Measurements from ENCODE around the gene HOXA6.

HOXA6 gene

GRCh38 chr7:27169658-27170425 lies 22.3 kb upstream of the HOXA6 start:
- Histone ChIP-seq H3K4me1 (ENCODE audit: control insufficient read depth in 1 of 2, insufficient read depth in 2 of 2, low read length in 2 of 2) (peaks cover 0 to 52% of the 10 kb centered on the region in 2 donors), H3K27ac (ENCODE audit: low read length) (no peak overlapping the region), H3K9me3 (ENCODE audit: control insufficient read depth in 1 of 2, low read length in 2 of 2) (no peaks in the 10 kb centered on the region), H3K36me3 (ENCODE audit: control insufficient read depth in 1 of 2, insufficient read depth in 2 of 2, low read length in 2 of 2) (no peaks in the 10 kb centered on the region), H3K27me3 (ENCODE audit: low read depth, low read length) (peaks cover 91% of the 10 kb centered on the region), H3K4me3 (ENCODE audit: low read depth in 1 of 2, low read length in 2 of 2) (no peak overlapping the region)

GRCh38 chr7:27168265-27168947 lies 20.8 kb upstream of the HOXA6 start:
- no peaks in the 10 kb centered on the region for H3K9me3 ChIP-seq (ENCODE audit: control insufficient read depth in 1 of 2, low read length in 2 of 2)
- H3K4me3 ChIP-seq (ENCODE audit: low read depth in 1 of 2, low read length in 2 of 2): no peak overlapping the region
- H3K27me3 ChIP-seq (ENCODE audit: low read depth, low read length): peaks cover 94% of the 10 kb centered on the region
- no peak overlapping the region for H3K27ac ChIP-seq (ENCODE audit: low read length)
- peaks cover 0 to 48% of the 10 kb centered on the region in 2 donors for H3K4me1 ChIP-seq (ENCODE audit: control insufficient read depth in 1 of 2, insufficient read depth in 2 of 2, low read length in 2 of 2)
- no peaks in the 10 kb centered on the region for H3K36me3 ChIP-seq (ENCODE audit: control insufficient read depth in 1 of 2, insufficient read depth in 2 of 2, low read length in 2 of 2)

GRCh38 chr7:27167916-27168264 lies 20.3 kb upstream of the HOXA6 start:
- Histone ChIP-seq H3K36me3 (ENCODE audit: control insufficient read depth in 1 of 2, insufficient read depth in 2 of 2, low read length in 2 of 2) (no peaks in the 10 kb centered on the region), H3K4me3 (ENCODE audit: low read depth in 1 of 2, low read length in 2 of 2) (no peak overlapping the region), H3K4me1 (ENCODE audit: control insufficient read depth in 1 of 2, insufficient read depth in 2 of 2, low read length in 2 of 2) (peaks cover 0 to 43% of the 10 kb centered on the region in 2 donors), H3K27me3 (ENCODE audit: low read depth, low read length) (peaks cover 91% of the 10 kb centered on the region), H3K9me3 (ENCODE audit: control insufficient read depth in 1 of 2, low read length in 2 of 2) (no peaks in the 10 kb centered on the region), H3K27ac (ENCODE audit: low read length) (no peak overlapping the region)

GRCh38 chr7:27166531-27167505 lies 19.2 kb upstream of the HOXA6 start:
- Histone ChIP-seq H3K4me3 (ENCODE audit: low read depth in 1 of 2, low read length in 2 of 2) (no peak overlapping the region), H3K4me1 (ENCODE audit: control insufficient read depth in 1 of 2, insufficient read depth in 2 of 2, low read length in 2 of 2) (peaks cover 0 to 40% of the 10 kb centered on the region in 2 donors), H3K27ac (ENCODE audit: low read length) (no peak overlapping the region), H3K36me3 (ENCODE audit: control insufficient read depth in 1 of 2, insufficient read depth in 2 of 2, low read length in 2 of 2) (no peaks in the 10 kb centered on the region), H3K9me3 (ENCODE audit: control insufficient read depth in 1 of 2, low read length in 2 of 2) (no peaks in the 10 kb centered on the region), H3K27me3 (ENCODE audit: low read depth, low read length) (peaks cover 86% of the 10 kb centered on the region)

GRCh38 chr7:27165996-27166530 lies 18.5 kb upstream of the HOXA6 start:
- Histone ChIP-seq H3K4me3 (ENCODE audit: low read depth in 1 of 2, low read length in 2 of 2) (no peak overlapping the region), H3K27ac (ENCODE audit: low read length) (no peak overlapping the region)

GRCh38 chr7:27165089-27165995 lies 17.8 kb upstream of the HOXA6 start, which contains the start of gene HOXA9:
Gene HOXA9, minus strand, starts transcription at chr7:27165537. Its CDS starts 80 bp downstream, at chr7:27165457.
- Histone ChIP-seq H3K27me3 (ENCODE audit: low read depth, low read length) (peaks cover 77% of the 10 kb centered on the region), H3K4me1 (ENCODE audit: control insufficient read depth in 1 of 2, insufficient read depth in 2 of 2, low read length in 2 of 2) (peaks cover 0 to 55% of the 10 kb centered on the region in 2 donors), H3K9me3 (ENCODE audit: control insufficient read depth in 1 of 2, low read length in 2 of 2) (no peaks in the 10 kb centered on the region), H3K27ac (ENCODE audit: low read length) (no peak within 1 kb of the TSS), H3K36me3 (ENCODE audit: control insufficient read depth in 1 of 2, insufficient read depth in 2 of 2, low read length in 2 of 2) (no peaks in the 10 kb centered on the region), H3K4me3 (ENCODE audit: low read depth in 1 of 2, low read length in 2 of 2) (peak within 1 kb of the TSS in 1 of 2 donors; percentile 34)

More at GRCh38 chr7:27165996-27166530, 18.5 kb upstream of the HOXA6 start:
- no peaks in the 10 kb centered on the region for H3K36me3 ChIP-seq (ENCODE audit: control insufficient read depth in 1 of 2, insufficient read depth in 2 of 2, low read length in 2 of 2)
- peaks cover 80% of the 10 kb centered on the region for H3K27me3 ChIP-seq (ENCODE audit: low read depth, low read length)
- H3K9me3 ChIP-seq (ENCODE audit: control insufficient read depth in 1 of 2, low read length in 2 of 2): no peaks in the 10 kb centered on the region
- peaks cover 0 to 47% of the 10 kb centered on the region in 2 donors for H3K4me1 ChIP-seq (ENCODE audit: control insufficient read depth in 1 of 2, insufficient read depth in 2 of 2, low read length in 2 of 2)

- Histone ChIP-seq H3K27me3 (ENCODE audit: low read depth, low read length) (peaks cover 81% of the 10 kb centered on the region), H3K4me1 (ENCODE audit: control insufficient read depth in 1 of 2, insufficient read depth in 2 of 2, low read length in 2 of 2) (peaks cover 0 to 53% of the 10 kb centered on the region in 2 donors), H3K4me3 (ENCODE audit: low read depth in 1 of 2, low read length in 2 of 2) (peak overlapping the region in 1 of 2 donors; percentile 34), H3K36me3 (ENCODE audit: control insufficient read depth in 1 of 2, insufficient read depth in 2 of 2, low read length in 2 of 2) (no peaks in the 10 kb centered on the region), H3K9me3 (ENCODE audit: control insufficient read depth in 1 of 2, low read length in 2 of 2) (no peaks in the 10 kb centered on the region), H3K27ac (ENCODE audit: low read length) (no peak overlapping the region)
These were observed 17.0 kb upstream of the HOXA6 start for GRCh38 chr7:27164367-27165088.

- no peak overlapping the region for H3K27ac ChIP-seq (ENCODE audit: low read length)
- no peaks in the 10 kb centered on the region for H3K36me3 ChIP-seq (ENCODE audit: control insufficient read depth in 1 of 2, insufficient read depth in 2 of 2, low read length in 2 of 2)
- H3K27me3 ChIP-seq (ENCODE audit: low read depth, low read length): peaks cover 83% of the 10 kb centered on the region
- H3K9me3 ChIP-seq (ENCODE audit: control insufficient read depth in 1 of 2, low read length in 2 of 2): no peaks in the 10 kb centered on the region
- H3K4me1 ChIP-seq (ENCODE audit: control insufficient read depth in 1 of 2, insufficient read depth in 2 of 2, low read length in 2 of 2): peaks cover 0 to 48% of the 10 kb centered on the region in 2 donors
- peak overlapping the region in 1 of 2 donors; percentile 29 for H3K4me3 ChIP-seq (ENCODE audit: low read depth in 1 of 2, low read length in 2 of 2)
These were observed 16.4 kb upstream of the HOXA6 start for GRCh38 chr7:27164045-27164366.

GRCh38 chr7:27163288-27164044 lies 15.9 kb upstream of the HOXA6 start:
- no peaks in the 10 kb centered on the region for H3K36me3 ChIP-seq (ENCODE audit: control insufficient read depth in 1 of 2, insufficient read depth in 2 of 2, low read length in 2 of 2)
- H3K27ac ChIP-seq (ENCODE audit: low read length): no peak overlapping the region
- peaks cover 83% of the 10 kb centered on the region for H3K27me3 ChIP-seq (ENCODE audit: low read depth, low read length)
- no peak overlapping the region for H3K4me3 ChIP-seq (ENCODE audit: low read depth in 1 of 2, low read length in 2 of 2)
- peaks cover 0 to 44% of the 10 kb centered on the region in 2 donors for H3K4me1 ChIP-seq (ENCODE audit: control insufficient read depth in 1 of 2, insufficient read depth in 2 of 2, low read length in 2 of 2)
- no peaks in the 10 kb centered on the region for H3K9me3 ChIP-seq (ENCODE audit: control insufficient read depth in 1 of 2, low read length in 2 of 2)
